HepG2 (cell line): ENCODE data around the gene PACS1. TPM values are rescaled to one million over a fixed set of nuclear protein-coding genes. Genes with fewer than 3 reads are reported as not detected.
A peak's percentile ranks its signal among the peaks of the same experiment; 100 is the strongest.

ENCODE experiments used
- ATAC-seq: fragments of 200-7000 bp; cut with Tn5 transposase; 3 replicates; pipeline ENCODE4 v1.9.1; 2020; ENCODE audit warnings: mild to moderate bottlenecking, moderate library complexity
- Bru-seq: library from RNA; stranded (reverse); fragments of 400-500 nt; gene quantifications from one replicate; lab custom pipeline; 2021; lab: Mats Ljungman, UMichigan
- BruChase-seq, 2 experiments: library from RNA; stranded (reverse); fragments of 400-500 nt; gene quantifications; one replicate each; lab custom pipeline; 2021; lab: Mats Ljungman, UMichigan
- BruUV-seq: library from RNA; stranded (reverse); fragments of 400-500 nt; replicated peaks from 2 replicates; lab custom pipeline; 2021; lab: Mats Ljungman, UMichigan
- CTCF ChIA-PET: fragments of 300-600 bp; formaldehyde crosslinking; extraction: SDS; loops from one replicate; lab custom pipeline; 2021; ENCODE audit warnings: low total read pairs, inconsistent platforms, low intra/inter-chr PET ratio; lab: Yijun Ruan, JAX
- POLR2A ChIA-PET: fragments of 350-600 bp; sonication (Branson Sonifier 250); formaldehyde crosslinking; loops from one replicate; lab custom pipeline; 2020; ENCODE audit warnings: antibody characterized with exemption, inconsistent platforms; lab: Yijun Ruan, JAX
- DNase-seq: peaks from one replicate; pipeline ENCODE4 v3.0.0-alpha.2; 2015; ENCODE audit warnings: low spot score
- FAIRE-seq: peaks from 3 replicates; lab custom pipeline; 2011; peaks lifted over from hg19 to GRCh38; lab: Jason Lieb, UNC
- H2AFZ ChIP-seq: one replicate; pipeline ENCODE4 v1.6.1; 2011; ENCODE audit warnings: low read length, inconsistent platforms
- H3K27ac ChIP-seq: fragments of 300-600 bp; 3 replicates; pipeline ENCODE4 v1.8.0; 2011; ENCODE audit warnings: mixed run types, mild to moderate bottlenecking, mixed read lengths, low read length, inconsistent platforms; ENCODE audit not compliant: insufficient read depth; ENCODE audit errors: extremely low read length
- H3K27me3 ChIP-seq, 2 experiments: fragments of 200-600 bp in 1 of 2; 2 replicates in 1 of 2; 3 replicates in 1 of 2; pipeline versions ENCODE4 v1.6.0 to v1.8.0; 2011; ENCODE audit warnings: low read length in 2 of 2, mild to moderate bottlenecking in 2 of 2, moderate library complexity in 2 of 2, inconsistent platforms in 1 of 2; ENCODE audit not compliant: insufficient read depth in 2 of 2, control insufficient read depth in 1 of 2
- H3K36me3 ChIP-seq, 2 experiments: fragments of 200-600 bp in 1 of 2; replicated peaks in 1 of 2; 2 replicates in 1 of 2; 3 replicates in 1 of 2; pipeline versions ENCODE4 v1.5.1 to v1.8.0; 2011; ENCODE audit warnings: low read length in 2 of 2, inconsistent platforms in 1 of 2; ENCODE audit not compliant: insufficient read depth in 2 of 2, control insufficient read depth in 1 of 2
- H3K4me1 ChIP-seq: 2 replicates; pipeline ENCODE4 v1.5.1; 2012; ENCODE audit warnings: low read length, inconsistent platforms; ENCODE audit not compliant: insufficient read depth
- H3K4me2 ChIP-seq: 2 replicates; pipeline ENCODE4 v1.6.0; 2011; ENCODE audit warnings: low read depth, low read length, inconsistent platforms
- H3K4me3 ChIP-seq, 3 experiments: fragments of 200-600 bp in 1 of 3; sonication (generic), shearing (Covaris generic) in 1 of 3; replicated peaks in 1 of 3; 2 replicates each; pipeline ENCODE4 v1.5.1; 2011 to 2016; ENCODE audit warnings: low read length in 3 of 3, inconsistent platforms in 2 of 3, low read depth in 2 of 3, mild to moderate bottlenecking in 2 of 3, control low read depth in 1 of 3, mixed read lengths in 1 of 3; ENCODE audit not compliant: insufficient read depth in 1 of 3
- H3K79me2 ChIP-seq: one replicate; pipeline ENCODE4 v1.6.1; 2011; ENCODE audit warnings: low read length, inconsistent platforms; ENCODE audit not compliant: insufficient read depth
- H3K9ac ChIP-seq: 2 replicates; pipeline ENCODE4 v1.6.0; 2011; ENCODE audit warnings: mild to moderate bottlenecking, low read depth, low read length, inconsistent platforms; ENCODE audit not compliant: insufficient read depth
- H3K9me3 ChIP-seq: 2 replicates; pipeline ENCODE4 v1.5.1; 2012; ENCODE audit warnings: mild to moderate bottlenecking, low read length
- H4K20me1 ChIP-seq: 2 replicates; pipeline ENCODE4 v1.6.0; 2011; ENCODE audit warnings: inconsistent platforms, mild to moderate bottlenecking, low read length, moderate library complexity; ENCODE audit not compliant: insufficient read depth
- GABPA ChIP-seq, 2 experiments: IDR thresholded peaks; 2 replicates each; pipeline ENCODE4 v1.6.1; 2011 to 2016; ENCODE audit warnings: low read depth in 2 of 2, low read length in 1 of 2, missing biosample characterization in 1 of 2, missing genetic modification characterization in 1 of 2
- NR2F1 ChIP-seq, 2 experiments: fragments of 450-650 bp in 1 of 2; formaldehyde crosslinking in 1 of 2; IDR thresholded peaks; 2 replicates each; pipeline versions ENCODE4 v1.5.0 to v1.6.1; 2016 to 2020; ENCODE audit warnings: mild to moderate bottlenecking in 1 of 2, missing compliant biosample characterization in 1 of 2, missing genetic modification reagents in 1 of 2, moderate library complexity in 1 of 2
- SOX13 ChIP-seq, 3 experiments: fragments of 450-650 bp in 1 of 3; sonication (generic) in 1 of 3; formaldehyde crosslinking in 1 of 3; IDR thresholded peaks in 2 of 3; conservative IDR thresholded peaks in 1 of 3; 2 replicates each; pipeline versions ENCODE4 v1.5.0 to v1.6.1; 2016 to 2020; ENCODE audit warnings: antibody characterized with exemption in 1 of 3, mild to moderate bottlenecking in 1 of 3, missing compliant biosample characterization in 1 of 3, missing genetic modification reagents in 1 of 3, moderate library complexity in 1 of 3
- ZC3H13 ChIP-seq: sonication (generic); formaldehyde crosslinking; IDR thresholded peaks from 2 replicates; pipeline ENCODE4 v1.8.1; 2023; ENCODE audit warnings: mild to moderate bottlenecking, missing genetic modification reagents, moderate library complexity
- ZKSCAN8 ChIP-seq: IDR thresholded peaks from 2 replicates; pipeline ENCODE4 v1.6.1; 2016; ENCODE audit warnings: borderline replicate concordance, missing genetic modification reagents, missing compliant biosample characterization
- ZNF501 ChIP-seq: sonication (generic); formaldehyde crosslinking; IDR thresholded peaks from 2 replicates; pipeline ENCODE4 v1.5.1; 2020; ENCODE audit warnings: mild to moderate bottlenecking, moderate library complexity, missing genetic modification reagents
- ZNF552 ChIP-seq: sonication (generic); formaldehyde crosslinking; IDR thresholded peaks from 2 replicates; pipeline ENCODE4 v1.9.0; 2022; ENCODE audit warnings: missing genetic modification reagents, mild to moderate bottlenecking, borderline replicate concordance
- ZNF646 ChIP-seq: sonication (generic); formaldehyde crosslinking; IDR thresholded peaks from 2 replicates; pipeline ENCODE4 v1.9.0; 2021; ENCODE audit warnings: mild to moderate bottlenecking, missing genetic modification reagents
- WGBS: methylation state at CpG from one replicate; pipeline ENCODE4 v1.1.6; 2017; ENCODE audit warnings: low lambda C conversion rate; 5-methylcytosine and 5-hydroxymethylcytosine counted together
- in situ Hi-C: cut with HindIII; loops from 2 replicates; pipeline ENCODE4 v1.10.0; 2017; ENCODE audit warnings: low pct_unique_long_range_greater_than_20kb; ENCODE audit not compliant: extremely low pct_ligation_motif_present
- intact Hi-C: fragments of 100-400 bp; cut with micrococcal nuclease; formaldehyde crosslinking; loops from one replicate; pipeline ENCODE4 v1.10.0; 2022; ENCODE audit not compliant: unreplicated experiment
- long read RNA-seq, 2 experiments: library from RNA in 1 of 2; library from polyadenylated mRNA in 1 of 2; stranded (forward) in 1 of 2; unstranded in 1 of 2; transcript quantifications; one replicate each; pipeline ENCODE4 v2.0.0, GENCODE V29; 2019 to 2022
- polyA minus RNA-seq, 3 experiments: library from RNA; depleted of rRNA, polyadenylated mRNA; stranded (reverse); fragments of >200 nt; gene quantifications; 2 replicates each; pipeline ENCODE4 v1.2.3, GENCODE V29; 2011; ENCODE audit warnings: low replicate concordance in 1 of 3
- polyA plus RNA-seq, 8 experiments: library from polyadenylated mRNA; depleted of rRNA in 3 of 8; stranded (reverse) in 7 of 8; unstranded in 1 of 8; fragments of >200 nt; fragmentation: Illumina TruSeq in 4 of 8; extraction: Trizol in 4 of 8; gene quantifications; 2 replicates each; pipeline versions ENCODE4 v1.2.1 to v1.2.3, GENCODE V29; 2011 to 2016; ENCODE audit warnings: low read depth in 4 of 8, missing spikeins in 1 of 8, mixed read lengths in 1 of 8; ENCODE audit not compliant: insufficient read depth in 1 of 8
- total RNA-seq, 5 experiments: library from RNA; depleted of rRNA; stranded (reverse); fragments of >200 nt; fragmentation: Illumina TruSeq; extraction: Trizol; gene quantifications; 2 replicates each; pipeline ENCODE4 v1.2.3, GENCODE V29; 2016; ENCODE audit warnings: low read depth in 1 of 5

The PACS1 gene
- total RNA-seq (2016; rRNA removed; fragmentation: Illumina TruSeq; extraction: Trizol) (7.6 and 12.2 TPM in 2 replicates), polyA plus RNA-seq (2011; rRNA removed) (8.6 and 11.9 TPM in 2 replicates), polyA minus RNA-seq (2011; rRNA and poly(A)+ RNA removed; ENCODE audit: low replicate concordance) (28.3 and 63.7 TPM in 2 replicates), Bru-seq, nascent RNA (percentile 66 among the genes with signal in this experiment), BruChase-seq, experiment 1, labeled RNA remaining after a 6-hour chase (percentile 68 among the genes with signal in this experiment), BruChase-seq, experiment 2, labeled RNA remaining after a 2-hour chase (percentile 70 among the genes with signal in this experiment)
- 4.8 and 5.7 TPM in 2 replicates for total RNA-seq (2016; cell fraction: cytosol; rRNA removed; fragmentation: Illumina TruSeq; extraction: Trizol; ENCODE audit: low read depth)
- 7.7 and 14.4 TPM in 2 replicates for total RNA-seq (2016; cell fraction: insoluble cytoplasmic fraction; rRNA removed; fragmentation: Illumina TruSeq; extraction: Trizol)
- total RNA-seq (2016; cell fraction: membrane; rRNA removed; fragmentation: Illumina TruSeq; extraction: Trizol): 14.5 and 17.0 TPM in 2 replicates
- 14.3 and 14.8 TPM in 2 replicates for total RNA-seq (2016; cell fraction: nucleus; rRNA removed; fragmentation: Illumina TruSeq; extraction: Trizol)
- 6.3 and 6.7 TPM in 2 replicates for polyA plus RNA-seq (2011; cell fraction: cytosol; rRNA removed)
- 24.8 and 26.9 TPM in 2 replicates for polyA plus RNA-seq (2011; cell fraction: nucleus; rRNA removed)
- polyA plus RNA-seq (2012): 12.5 and 17.3 TPM in 2 replicates
- 5.2 and 6.3 TPM in 2 replicates for polyA plus RNA-seq (2016; cell fraction: cytosol; fragmentation: Illumina TruSeq; extraction: Trizol; ENCODE audit: low read depth)
- polyA plus RNA-seq (2016; cell fraction: insoluble cytoplasmic fraction; fragmentation: Illumina TruSeq; extraction: Trizol; ENCODE audit: low read depth): 11.8 and 22.2 TPM in 2 replicates
- polyA plus RNA-seq (2016; cell fraction: membrane; fragmentation: Illumina TruSeq; extraction: Trizol; ENCODE audit: low read depth): 17.7 and 23.2 TPM in 2 replicates
- 21.2 and 23.6 TPM in 2 replicates for polyA plus RNA-seq (2016; cell fraction: nucleus; fragmentation: Illumina TruSeq; extraction: Trizol; ENCODE audit: insufficient read depth, low read depth)
- 16.9 and 29.5 TPM in 2 replicates for polyA minus RNA-seq (2011; cell fraction: cytosol; rRNA and poly(A)+ RNA removed)
- polyA minus RNA-seq (2011; cell fraction: nucleus; rRNA and poly(A)+ RNA removed): 26.5 and 37.7 TPM in 2 replicates
- long read RNA-seq, experiment 1, partial matches to known transcripts: 0 of 2 reads
- long read RNA-seq, experiment 1, other reads (novel, unspliced or antisense): 1 of 2 reads
- long read RNA-seq, experiment 2, full-length matches to known transcripts: 32 of 69 reads
- long read RNA-seq, experiment 2, partial matches to known transcripts: 18 of 69 reads
- long read RNA-seq, experiment 2, other reads (novel, unspliced or antisense): 19 of 69 reads

DNA sequence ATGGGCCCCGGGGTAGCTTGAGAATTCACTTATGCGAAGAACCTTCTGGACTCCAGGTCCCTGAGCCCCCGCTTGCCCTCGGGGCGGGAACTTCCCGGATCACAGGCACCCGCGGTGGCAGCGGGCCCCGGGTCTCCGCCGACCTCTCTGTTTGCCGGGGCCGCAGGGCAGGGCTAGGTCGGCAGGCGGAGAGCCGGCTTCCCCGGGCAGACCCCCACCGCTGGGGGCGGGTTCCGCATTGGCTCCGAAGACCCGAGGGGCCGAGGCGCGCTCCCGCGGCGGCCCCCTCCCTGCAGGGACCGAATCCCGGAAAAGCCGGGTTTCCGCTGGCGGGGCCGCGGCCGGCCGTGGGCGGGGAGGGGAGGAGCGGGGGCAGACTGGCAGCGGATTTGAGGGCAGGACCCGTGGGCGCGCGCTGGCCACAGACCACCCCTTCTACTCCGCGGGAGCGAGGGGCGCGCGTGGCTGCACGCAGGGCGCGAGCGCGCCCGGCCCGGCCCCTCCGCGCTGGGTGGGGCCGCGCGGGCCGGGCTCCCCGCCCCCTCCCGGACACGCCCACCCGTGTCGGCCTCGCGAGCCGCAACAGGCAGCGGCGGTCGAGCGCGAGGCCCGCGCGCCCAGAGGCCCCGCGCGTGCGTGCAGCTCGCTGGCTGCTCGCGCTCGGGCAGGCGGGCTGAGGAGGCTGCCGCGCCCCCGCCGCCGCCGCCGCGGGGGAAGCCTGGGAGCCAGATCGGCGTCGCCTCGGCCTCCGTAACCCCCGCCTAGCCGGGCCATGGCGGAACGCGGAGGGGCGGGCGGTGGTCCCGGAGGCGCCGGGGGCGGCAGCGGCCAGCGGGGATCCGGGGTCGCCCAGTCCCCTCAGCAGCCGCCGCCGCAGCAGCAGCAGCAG is at the start of gene PACS1:
Gene PACS1 (plus strand): TSS at position 558 of the 889 bp plus-strand sequence. CDS start 215 bp downstream, at position 773.
- WGBS: 33% methylated on average over 2 of the region's 120 CpGs
- no peaks in the 10 kb centered on the region for H3K27me3 ChIP-seq
- peak within 1 kb of the TSS; percentile 89 for H3K4me2 ChIP-seq
- no peaks in the 10 kb centered on the region for H3K9me3 ChIP-seq
- DNase-seq: peak; percentile 25
- peak within 1 kb of the TSS; percentile 82 for H3K9ac ChIP-seq
- H2AFZ ChIP-seq: no peak within 1 kb of the TSS
- in situ Hi-C loops (loop anchor here (5.0 kb wide), 1 partner anchor 62 kb away; no protein-coding TSS in a partner anchor), intact Hi-C loops (loop anchor here (1.0 to 5.0 kb wide), 2 partner anchors 47 to 64 kb away; no protein-coding TSS in a partner anchor)
- peak within 1 kb of the TSS; percentile 59 for H3K27ac ChIP-seq
- ATAC-seq: peak; percentile 48
- BruUV-seq: no TSS peak
- peaks cover 11 to 34% of the 10 kb centered on the region in 2 experiments for H3K36me3 ChIP-seq
- FAIRE-seq: no peak
- peaks cover 21% of the 10 kb centered on the region for H3K79me2 ChIP-seq
- CTCF ChIA-PET: no interaction called here
- POLR2A ChIA-PET: interaction anchor here (0.7 to 5.1 kb wide), 5 partner anchors 11 to 219 kb away, joined by 3 to 40 read pairs (median 3); partner anchors contain the start of genes SF3B2 and YIF1A
- H3K4me1 ChIP-seq: peaks cover 59% of the 10 kb centered on the region
- no peaks in the 10 kb centered on the region for H4K20me1 ChIP-seq
- peak within 1 kb of the TSS; percentile 82 to 88 (median 86) for H3K4me3 ChIP-seq
- TF ChIP-seq ZNF552 (CRISPR knock-in tag): no peak
- TF ChIP-seq ZKSCAN8 (CRISPR knock-in tag): no peak
- TF ChIP-seq ZNF646 (CRISPR knock-in tag): no peak
- TF ChIP-seq SOX13 (IDR thresholded peaks at IDR 0.05): no peak
- 0 out of 4 replicates have a peak, but pooled peaks of 1 of the 2 experiments have one; percentile 23 for TF ChIP-seq SOX13 (CRISPR knock-in tag; conservative IDR thresholded peaks at IDR 0.05 in 1 of 2, IDR thresholded peaks at IDR 0.05 in 1 of 2)
- peak; percentile 17; the same call in 1 of the 2 replicates for TF ChIP-seq ZNF501 (CRISPR knock-in tag)
- 0 out of 2 replicates have a peak, but pooled peaks have one; percentile 46 for TF ChIP-seq ZC3H13 (CRISPR knock-in tag)
- no peak for TF ChIP-seq GABPA (IDR thresholded peaks at IDR 0.05; ENCODE audit: low read depth, low read length)
- no peak for TF ChIP-seq GABPA (CRISPR knock-in tag; IDR thresholded peaks at IDR 0.05; ENCODE audit: low read depth)
- TF ChIP-seq NR2F1 (CRISPR knock-in tag; IDR thresholded peaks at IDR 0.05): 0 out of 4 replicates have a peak, but pooled peaks of 1 of the 2 experiments have one; percentile 24
